HepG2 (cell line): ENCODE results near the gene MXRA7. TPM values are rescaled to one million over a fixed set of nuclear protein-coding genes. Genes with fewer than 3 reads are reported as not detected.

ENCODE experiments used
- AGO2 ChIP-seq: fragments of 200-400 bp; formaldehyde crosslinking; optimal IDR thresholded peaks from 2 replicates; pipeline ENCODE3; 2017; ENCODE audit warnings: mild to moderate bottlenecking, low read depth, low read length, moderate library complexity
- KDM1A ChIP-seq: IDR thresholded peaks from 2 replicates; pipeline ENCODE4 v1.6.1; 2016; ENCODE audit warnings: missing compliant biosample characterization
- MEIS2 ChIP-seq: sonication (generic); formaldehyde crosslinking; IDR thresholded peaks from 2 replicates; pipeline ENCODE4 v1.9.0; 2021; ENCODE audit warnings: mild to moderate bottlenecking, missing genetic modification reagents
- MTA1 ChIP-seq: sonication (generic); formaldehyde crosslinking; IDR thresholded peaks from 2 replicates; pipeline ENCODE4 v1.4.0; 2020; ENCODE audit warnings: missing genetic modification reagents, mild to moderate bottlenecking, borderline replicate concordance
- MZF1 ChIP-seq: sonication (generic); formaldehyde crosslinking; IDR thresholded peaks from 2 replicates; pipeline ENCODE4 v1.8.1; 2023; ENCODE audit warnings: mild to moderate bottlenecking, missing genetic modification reagents, borderline replicate concordance
- NFAT5 ChIP-seq: sonication (generic); formaldehyde crosslinking; IDR thresholded peaks from 2 replicates; pipeline ENCODE4 v1.4.0; 2020; ENCODE audit warnings: missing genetic modification reagents
- NFATC3 ChIP-seq: sonication (generic); formaldehyde crosslinking; IDR thresholded peaks from 2 replicates; pipeline ENCODE4 v1.5.1; 2020; ENCODE audit warnings: mild to moderate bottlenecking, missing genetic modification reagents
- PLRG1 ChIP-seq: fragments of 450-650 bp; conservative IDR thresholded peaks from 2 replicates; pipeline ENCODE4 v1.6.1; 2016
- RCOR2 ChIP-seq: IDR thresholded peaks from 2 replicates; pipeline ENCODE4 v1.6.1; 2016; ENCODE audit warnings: missing biosample characterization, missing genetic modification reagents
- SNAPC5 ChIP-seq: sonication (generic); formaldehyde crosslinking; IDR thresholded peaks from 2 replicates; pipeline ENCODE4 v1.8.1; 2023; ENCODE audit warnings: mild to moderate bottlenecking, missing genetic modification reagents, borderline replicate concordance
- SP5 ChIP-seq: IDR thresholded peaks from 2 replicates; pipeline ENCODE4 v1.6.1; 2016; ENCODE audit warnings: low read depth, borderline replicate concordance
- SRF ChIP-seq: IDR thresholded peaks from 2 replicates; pipeline ENCODE4 v1.6.1; 2011; ENCODE audit warnings: mild to moderate bottlenecking, low read depth, low read length, moderate library complexity
- ZNF20 ChIP-seq: sonication (generic); formaldehyde crosslinking; IDR thresholded peaks from 2 replicates; pipeline ENCODE4 v1.4.0; 2020; ENCODE audit warnings: mild to moderate bottlenecking, moderate library complexity, missing genetic modification reagents
- ZNF253 ChIP-seq: sonication (generic); formaldehyde crosslinking; IDR thresholded peaks from 2 replicates; pipeline ENCODE4 v1.8.0; 2022; ENCODE audit warnings: mild to moderate bottlenecking, missing genetic modification reagents, borderline replicate concordance
- ZNF282 ChIP-seq: fragments of 450-650 bp; IDR thresholded peaks from 2 replicates; pipeline ENCODE4 v1.6.1; 2018; ENCODE audit not compliant: partially characterized antibody
- ZNF30 ChIP-seq: sonication (generic); formaldehyde crosslinking; IDR thresholded peaks from 2 replicates; pipeline ENCODE4 v1.5.0; 2020; ENCODE audit warnings: mild to moderate bottlenecking, missing genetic modification reagents
- ZNF569 ChIP-seq: sonication (generic); formaldehyde crosslinking; IDR thresholded peaks from 2 replicates; pipeline ENCODE4 v1.5.0; 2020; ENCODE audit warnings: mild to moderate bottlenecking, missing genetic modification reagents, moderate library complexity, borderline replicate concordance
- ZSCAN25 ChIP-seq: sonication (generic); formaldehyde crosslinking; IDR thresholded peaks from 2 replicates; pipeline ENCODE4 v1.8.0; 2022; ENCODE audit warnings: mild to moderate bottlenecking, missing genetic modification reagents
- polyA plus RNA-seq, 8 experiments: library from polyadenylated mRNA; depleted of rRNA in 3 of 8; stranded (reverse) in 7 of 8; unstranded in 1 of 8; fragments of >200 nt; fragmentation: Illumina TruSeq in 4 of 8; extraction: Trizol in 4 of 8; gene quantifications; 2 replicates each; pipeline versions ENCODE4 v1.2.1 to v1.2.3, GENCODE V29; 2011 to 2016; ENCODE audit warnings: low read depth in 4 of 8, missing spikeins in 1 of 8, mixed read lengths in 1 of 8; ENCODE audit not compliant: insufficient read depth in 1 of 8
- total RNA-seq, 5 experiments: library from RNA; depleted of rRNA; stranded (reverse); fragments of >200 nt; fragmentation: Illumina TruSeq; extraction: Trizol; gene quantifications; 2 replicates each; pipeline ENCODE4 v1.2.3, GENCODE V29; 2016; ENCODE audit warnings: low read depth in 1 of 5
- TF ChIP-seq, protein P1 (sequence below): sonication (generic); formaldehyde crosslinking; IDR thresholded peaks from 2 replicates; pipeline ENCODE4 v1.4.0; 2020; ENCODE audit warnings: missing genetic modification reagents
- TF ChIP-seq, protein P2 (sequence below): sonication (generic); formaldehyde crosslinking; IDR thresholded peaks from 2 replicates; pipeline ENCODE4 v1.5.0; 2020; ENCODE audit warnings: missing genetic modification reagents
- TF ChIP-seq, protein P3 (sequence below): sonication (generic); formaldehyde crosslinking; IDR thresholded peaks from 2 replicates; pipeline ENCODE4 v1.4.0; 2020; ENCODE audit warnings: missing genetic modification reagents, borderline replicate concordance

MXRA7 gene
- total and polyA plus RNA-seq, 2 of the 13 experiments (the other 11 are each of a cell fraction or from before 2014, with no cell fraction given) = 44.8 to 112 TPM

GRCh38 chr17:76736349-76737081 lies 25.8 kb upstream of the MXRA7 start (continued):
- TF ChIP-seq, protein P1, sequence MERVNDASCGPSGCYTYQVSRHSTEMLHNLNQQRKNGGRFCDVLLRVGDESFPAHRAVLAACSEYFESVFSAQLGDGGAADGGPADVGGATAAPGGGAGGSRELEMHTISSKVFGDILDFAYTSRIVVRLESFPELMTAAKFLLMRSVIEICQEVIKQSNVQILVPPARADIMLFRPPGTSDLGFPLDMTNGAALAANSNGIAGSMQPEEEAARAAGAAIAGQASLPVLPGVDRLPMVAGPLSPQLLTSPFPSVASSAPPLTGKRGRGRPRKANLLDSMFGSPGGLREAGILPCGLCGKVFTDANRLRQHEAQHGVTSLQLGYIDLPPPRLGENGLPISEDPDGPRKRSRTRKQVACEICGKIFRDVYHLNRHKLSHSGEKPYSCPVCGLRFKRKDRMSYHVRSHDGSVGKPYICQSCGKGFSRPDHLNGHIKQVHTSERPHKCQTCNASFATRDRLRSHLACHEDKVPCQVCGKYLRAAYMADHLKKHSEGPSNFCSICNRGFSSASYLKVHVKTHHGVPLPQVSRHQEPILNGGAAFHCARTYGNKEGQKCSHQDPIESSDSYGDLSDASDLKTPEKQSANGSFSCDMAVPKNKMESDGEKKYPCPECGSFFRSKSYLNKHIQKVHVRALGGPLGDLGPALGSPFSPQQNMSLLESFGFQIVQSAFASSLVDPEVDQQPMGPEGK (CRISPR knock-in tag) = no peak; the same call in 1 of the 2 replicates
- TF ChIP-seq ZSCAN25 (CRISPR knock-in tag) = no peak; the same call in 1 of the 2 replicates
- TF ChIP-seq PLRG1 = no peak
- TF ChIP-seq NFAT5 = no peak
- TF ChIP-seq MEIS2 = peak; percentile 8; the same call in 1 of the 2 replicates
- no peak for TF ChIP-seq KDM1A
- no peak; the same call in 1 of the 2 replicates for TF ChIP-seq ZNF569 (CRISPR knock-in tag)
- no peak for TF ChIP-seq SNAPC5
- no peak for TF ChIP-seq ZNF253
- TF ChIP-seq, protein P2, sequence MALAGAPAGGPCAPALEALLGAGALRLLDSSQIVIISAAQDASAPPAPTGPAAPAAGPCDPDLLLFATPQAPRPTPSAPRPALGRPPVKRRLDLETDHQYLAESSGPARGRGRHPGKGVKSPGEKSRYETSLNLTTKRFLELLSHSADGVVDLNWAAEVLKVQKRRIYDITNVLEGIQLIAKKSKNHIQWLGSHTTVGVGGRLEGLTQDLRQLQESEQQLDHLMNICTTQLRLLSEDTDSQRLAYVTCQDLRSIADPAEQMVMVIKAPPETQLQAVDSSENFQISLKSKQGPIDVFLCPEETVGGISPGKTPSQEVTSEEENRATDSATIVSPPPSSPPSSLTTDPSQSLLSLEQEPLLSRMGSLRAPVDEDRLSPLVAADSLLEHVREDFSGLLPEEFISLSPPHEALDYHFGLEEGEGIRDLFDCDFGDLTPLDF = no peak
- TF ChIP-seq SP5 (CRISPR knock-in tag) = peak; percentile 52
- no peak for TF ChIP-seq ZNF282
- TF ChIP-seq MZF1 (CRISPR knock-in tag) = no peak
- TF ChIP-seq RCOR2 (CRISPR knock-in tag) = no peak
- TF ChIP-seq ZNF30 (CRISPR knock-in tag) = no peak
- no peak for TF ChIP-seq SRF
- TF ChIP-seq ZNF20 (CRISPR knock-in tag) = no peak
- TF ChIP-seq, protein P3, sequence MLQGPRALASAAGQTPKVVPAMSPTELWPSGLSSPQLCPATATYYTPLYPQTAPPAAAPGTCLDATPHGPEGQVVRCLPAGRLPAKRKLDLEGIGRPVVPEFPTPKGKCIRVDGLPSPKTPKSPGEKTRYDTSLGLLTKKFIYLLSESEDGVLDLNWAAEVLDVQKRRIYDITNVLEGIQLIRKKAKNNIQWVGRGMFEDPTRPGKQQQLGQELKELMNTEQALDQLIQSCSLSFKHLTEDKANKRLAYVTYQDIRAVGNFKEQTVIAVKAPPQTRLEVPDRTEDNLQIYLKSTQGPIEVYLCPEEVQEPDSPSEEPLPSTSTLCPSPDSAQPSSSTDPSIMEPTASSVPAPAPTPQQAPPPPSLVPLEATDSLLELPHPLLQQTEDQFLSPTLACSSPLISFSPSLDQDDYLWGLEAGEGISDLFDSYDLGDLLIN (CRISPR knock-in tag) = peak; percentile 9; the same call in 1 of the 2 replicates
- peak; percentile 100 for TF ChIP-seq AGO2
- TF ChIP-seq MTA1 = no peak; the same call in 1 of the 2 replicates
- no peak for TF ChIP-seq NFATC3
